CD4-positive, alpha-beta T cell (primary cell): Measurements from ENCODE around the gene PI3. TPM values are rescaled to one million over a fixed set of nuclear protein-coding genes. Genes with fewer than 3 reads are reported as not detected.

ENCODE experiments used
- ATAC-seq: fragments of 200-7000 bp; cut with Tn5 transposase; one replicate; pipeline ENCODE4 v1.10.0; 2022; ENCODE audit warnings: mild to moderate bottlenecking; ENCODE audit not compliant: poor library complexity
- CTCF ChIA-PET: fragments of 350-600 bp; sonication (Branson Sonifier 250); formaldehyde crosslinking; loops from one replicate; lab custom pipeline; 2021; ENCODE audit warnings: antibody characterized with exemption, inconsistent platforms; lab: Charles Lee
- POLR2A ChIA-PET: fragments of 350-600 bp; sonication (Branson Sonifier 250); formaldehyde crosslinking; loops from one replicate; lab custom pipeline; 2021; ENCODE audit warnings: antibody characterized with exemption, inconsistent platforms; lab: Charles Lee
- DNase-seq, 14 experiments: peaks; one replicate each; pipeline ENCODE4 v3.0.0-alpha.2; 2013 to 2020; ENCODE audit warnings: mixed read lengths in 2 of 14
- H3K27ac ChIP-seq, 2 donors: one replicate each; pipeline versions ENCODE4 v1.5.1 to v1.7.0; 2013; ENCODE audit warnings: low read length in 2 of 2, low read depth in 1 of 2, mild to moderate bottlenecking in 1 of 2
- H3K27me3 ChIP-seq, 2 experiments: 1 replicate in 1 of 2; 2 replicates in 1 of 2; pipeline versions ENCODE4 v1.6.1 to v1.7.0; 2013; ENCODE audit warnings: low read length in 2 of 2, control low read depth in 1 of 2, mild to moderate bottlenecking in 1 of 2, moderate library complexity in 1 of 2; ENCODE audit not compliant: insufficient read depth in 2 of 2, control insufficient read depth in 1 of 2
- H3K36me3 ChIP-seq: one replicate; pipeline ENCODE4 v1.6.1; 2013; ENCODE audit warnings: low read length, control low read depth; ENCODE audit not compliant: insufficient read depth
- H3K4me1 ChIP-seq: one replicate; pipeline ENCODE4 v1.6.1; 2013; ENCODE audit warnings: low read length, control low read depth; ENCODE audit not compliant: insufficient read depth
- H3K4me3 ChIP-seq: one replicate; pipeline ENCODE4 v1.5.1; 2013; ENCODE audit warnings: mild to moderate bottlenecking, low read length, moderate library complexity
- H3K9me3 ChIP-seq, 2 experiments: 1 replicate in 1 of 2; 2 replicates in 1 of 2; pipeline versions ENCODE4 v1.6.1 to v1.7.0; 2013; ENCODE audit warnings: low read length in 2 of 2, mild to moderate bottlenecking in 2 of 2, control low read depth in 1 of 2, moderate library complexity in 1 of 2; ENCODE audit not compliant: control insufficient read depth in 1 of 2, insufficient read depth in 1 of 2
- H3K27ac Mint-ChIP-seq: one replicate; pipeline ENCODE4 v1.8.0; 2020; ENCODE audit warnings: mixed read lengths
- H3K27me3 Mint-ChIP-seq: one replicate; pipeline ENCODE4 v1.8.0; 2021; ENCODE audit warnings: mixed read lengths
- H3K36me3 Mint-ChIP-seq: one replicate; pipeline ENCODE4 v1.8.0; 2021; ENCODE audit warnings: low read depth, mixed read lengths
- H3K4me1 Mint-ChIP-seq: one replicate; pipeline ENCODE4 v1.8.0; 2021; ENCODE audit warnings: low read depth, mixed read lengths
- H3K4me3 Mint-ChIP-seq: one replicate; pipeline ENCODE4 v1.8.0; 2020; ENCODE audit warnings: mild to moderate bottlenecking, mixed read lengths
- H3K9me3 Mint-ChIP-seq: one replicate; pipeline ENCODE4 v1.8.0; 2020; ENCODE audit warnings: mixed read lengths
- CTCF ChIP-seq: fragments of 200-600 bp; IDR thresholded peaks from one replicate; pipeline ENCODE4 v1.8.0; 2022; ENCODE audit warnings: antibody characterized with exemption, mild to moderate bottlenecking
- intact Hi-C, 2 experiments: fragments of 100-400 bp; cut with DNase I in 1 of 2; cut with micrococcal nuclease in 1 of 2; formaldehyde crosslinking; loops; one replicate each; pipeline versions ENCODE4 v1.15.1 to v1.9.0; 2023 to 2025; cut with DNase I, micrococcal nuclease
- total RNA-seq, 174 experiments: library from RNA in 2 of 174; stranded (reverse) in 2 of 174; gene quantifications; one replicate each; pipeline ENCODE4 v1.2.3 and lab custom pipeline; 2021 to 2026

Gene PI3
- total RNA-seq, 2 experiments from 2014 or later, result not detected

- H3K4me1 Mint-ChIP-seq, result no peaks in the 10 kb centered on the region
- CTCF ChIA-PET, result no interaction called here
- DNase-seq (no peak), ATAC-seq (no peak)
- no peak overlapping the region for H3K27ac Mint-ChIP-seq
- TF ChIP-seq CTCF, result no peak
- intact Hi-C loops, result loop anchor here in 1 of 2 experiments (5.0 kb wide), 1 partner anchor 1099 kb away; no protein-coding TSS in a partner anchor
- no peak overlapping the region for H3K27ac ChIP-seq
- no peak overlapping the region for H3K4me3 Mint-ChIP-seq
- POLR2A ChIA-PET, result no interaction called here
- H3K9me3 ChIP-seq, result peaks cover 0 to 3% of the 10 kb centered on the region in 2 experiments
- H3K4me1 ChIP-seq, result no peaks in the 10 kb centered on the region
- peaks cover 3% of the 10 kb centered on the region for H3K9me3 Mint-ChIP-seq
- H3K36me3 Mint-ChIP-seq, result no peaks in the 10 kb centered on the region
- no peaks in the 10 kb centered on the region for H3K36me3 ChIP-seq
- H3K27me3 ChIP-seq, result peaks cover 2 to 7% of the 10 kb centered on the region in 2 experiments
- H3K4me3 ChIP-seq, result no peak overlapping the region
- H3K27me3 Mint-ChIP-seq, result peaks cover 21% of the 10 kb centered on the region
Observed at GRCh38 chr20:45193331-45193730, 18.6 kb downstream of the PI3 start.

DNA sequence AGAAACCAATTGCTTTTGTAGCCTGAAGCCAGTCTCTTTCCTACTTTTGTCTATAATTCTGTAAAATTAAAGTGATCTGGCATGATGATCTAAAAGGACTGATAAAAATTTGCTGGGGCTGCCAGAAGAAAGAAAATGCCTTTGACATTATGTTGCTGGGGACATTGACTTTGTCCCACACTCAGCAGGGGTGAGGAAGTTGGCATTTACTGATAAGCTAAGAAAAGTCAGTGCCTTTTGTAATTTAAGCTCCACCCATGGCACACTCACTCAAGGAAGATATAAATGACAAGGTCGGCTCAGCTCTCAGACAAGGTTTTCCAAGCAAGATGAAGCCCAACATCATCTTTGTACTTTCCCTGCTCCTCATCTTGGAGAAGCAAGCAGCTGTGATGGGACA is 32.0 kb downstream of the PI3 start, which contains the start of gene SEMG1:
Gene SEMG1 (plus strand): TSS at position 309 of the 400 bp plus-strand sequence. CDS start 21 bp downstream, at position 330.
- ATAC-seq, result no peak
- CTCF ChIA-PET, result no interaction called here
- intact Hi-C loops, result no loop called here
- no peak within 1 kb of the TSS for H3K27ac Mint-ChIP-seq
- H3K4me3 Mint-ChIP-seq, result no peak within 1 kb of the TSS
- no peaks in the 10 kb centered on the region for H3K36me3 Mint-ChIP-seq
- POLR2A ChIA-PET, result no interaction called here
- peaks cover 0 to 11% of the 10 kb centered on the region in 2 experiments for H3K9me3 ChIP-seq
- no peak within 1 kb of the TSS for H3K4me3 ChIP-seq
- H3K36me3 ChIP-seq, result no peaks in the 10 kb centered on the region
- DNase-seq, result no peak
- no peak for TF ChIP-seq CTCF
- no peaks in the 10 kb centered on the region for H3K4me1 Mint-ChIP-seq
- peaks cover 3% of the 10 kb centered on the region for H3K9me3 Mint-ChIP-seq
- peaks cover 5 to 31% of the 10 kb centered on the region in 2 experiments for H3K27me3 ChIP-seq
- no peak within 1 kb of the TSS for H3K27ac ChIP-seq
- no peaks in the 10 kb centered on the region for H3K4me1 ChIP-seq
- peaks cover 65% of the 10 kb centered on the region for H3K27me3 Mint-ChIP-seq

GRCh38 chr20:45209924-45210323 is 35.2 kb downstream of the PI3 start:
- H3K9me3 Mint-ChIP-seq, result no peaks in the 10 kb centered on the region
- H3K27me3 ChIP-seq, result peaks cover 5 to 23% of the 10 kb centered on the region in 2 experiments
- no peak overlapping the region for H3K4me3 Mint-ChIP-seq
- no peak for ATAC-seq
- intact Hi-C loops, result no loop called here
- H3K27ac ChIP-seq, result no peak overlapping the region
- no peaks in the 10 kb centered on the region for H3K36me3 Mint-ChIP-seq
- CTCF ChIA-PET, result no interaction called here
- no peaks in the 10 kb centered on the region for H3K4me1 Mint-ChIP-seq
- H3K9me3 ChIP-seq, result peaks cover 0 to 2% of the 10 kb centered on the region in 2 experiments
- no peaks in the 10 kb centered on the region for H3K4me1 ChIP-seq
- POLR2A ChIA-PET, result no interaction called here
- peaks cover 67% of the 10 kb centered on the region for H3K27me3 Mint-ChIP-seq
- H3K27ac Mint-ChIP-seq, result no peak overlapping the region
- H3K36me3 ChIP-seq, result no peaks in the 10 kb centered on the region
- no peak for DNase-seq
- H3K4me3 ChIP-seq, result no peak overlapping the region
- no peak for TF ChIP-seq CTCF
